NCI-H1930 (cell line): ENCODE results near the gene ANKRD23.
"Not testable (repeated sequence)": the region's sequence is repeated elsewhere in the genome, so short reads cannot be mapped to it uniquely, and the experiment has no call there.

Source experiments
- DNase-seq, 2 experiments: peaks; one replicate each; lab custom pipeline; 2025; lab: John Stamatoyannopoulos, UW

The ANKRD23 gene

GRCh38 chr2:96843538-96844268, at the start of gene ANKRD23:
TSS of gene ANKRD23 (minus strand) at chr2:96844021. CDS start at chr2:96843992, 29 bp downstream.
- no peak for DNase-seq

DNA sequence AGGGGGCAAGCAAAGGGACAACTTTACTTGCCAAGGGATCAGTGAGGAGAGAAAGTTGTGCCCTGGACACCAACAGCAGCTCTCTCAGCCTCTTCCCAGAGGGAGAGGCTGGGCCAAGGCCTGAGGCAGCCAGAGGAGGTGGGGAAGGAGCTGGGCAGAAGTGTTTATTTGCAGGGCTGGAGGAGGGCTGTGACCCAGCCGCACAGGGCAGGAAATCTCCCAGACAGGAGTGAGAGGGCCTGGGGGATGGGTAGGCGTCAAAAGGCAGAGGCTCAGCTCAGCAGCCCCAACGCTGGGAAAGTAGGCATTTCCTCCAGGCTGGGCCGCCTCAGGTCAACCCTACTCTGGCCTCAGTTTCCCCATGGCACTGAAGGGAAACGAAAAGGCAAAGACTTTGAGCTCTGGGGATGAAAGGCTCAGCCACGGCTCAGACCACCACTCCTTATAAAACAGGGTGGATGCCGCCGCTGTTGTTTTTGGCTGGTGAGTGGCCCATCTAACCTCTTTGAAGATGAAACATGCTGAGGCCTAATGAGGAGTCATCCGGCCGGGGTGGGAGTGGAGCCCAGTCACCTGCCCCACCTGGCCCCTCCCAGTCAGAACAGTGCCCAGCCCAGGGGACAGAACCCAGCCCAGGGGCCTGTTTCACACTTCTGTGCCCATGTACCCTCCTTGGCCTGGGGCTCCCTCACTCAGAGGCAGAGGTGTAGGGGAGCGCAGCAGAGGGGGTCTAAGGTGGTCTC, 47.9 kb upstream of the ANKRD23 start:
- DNase-seq, result no peak

DNA sequence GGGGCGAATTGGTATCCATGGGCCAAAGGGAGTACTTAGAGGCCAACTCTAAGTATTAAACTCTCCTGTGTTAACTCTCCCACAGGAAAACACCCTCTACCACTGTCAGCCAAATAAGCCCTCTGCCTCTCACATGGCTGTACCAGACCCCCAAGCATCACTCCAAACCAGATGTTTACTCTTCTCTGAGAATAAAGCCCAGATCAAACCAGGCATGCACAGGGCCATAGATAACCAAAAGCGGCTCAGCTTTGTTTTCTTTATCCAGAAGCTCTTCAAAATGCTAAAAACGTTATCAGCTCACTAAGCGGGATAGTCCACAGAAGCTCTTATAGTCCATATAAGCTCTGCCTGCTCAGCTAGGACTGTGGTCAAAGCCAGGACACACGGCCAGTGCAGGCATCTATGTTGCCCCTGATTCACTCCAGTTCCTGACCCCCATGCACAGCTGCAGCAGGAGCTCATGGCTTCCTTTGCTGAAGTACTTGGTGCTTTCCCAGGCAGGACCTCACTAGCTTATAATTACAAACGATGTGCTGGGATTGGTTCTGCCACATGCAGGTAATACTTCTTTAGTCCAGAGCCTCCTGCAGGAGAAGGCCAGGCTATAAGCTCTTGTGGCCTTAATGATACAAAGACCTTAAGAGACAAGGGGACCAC, 47.0 kb upstream of the ANKRD23 start:
- DNase-seq, result no peak

DNA sequence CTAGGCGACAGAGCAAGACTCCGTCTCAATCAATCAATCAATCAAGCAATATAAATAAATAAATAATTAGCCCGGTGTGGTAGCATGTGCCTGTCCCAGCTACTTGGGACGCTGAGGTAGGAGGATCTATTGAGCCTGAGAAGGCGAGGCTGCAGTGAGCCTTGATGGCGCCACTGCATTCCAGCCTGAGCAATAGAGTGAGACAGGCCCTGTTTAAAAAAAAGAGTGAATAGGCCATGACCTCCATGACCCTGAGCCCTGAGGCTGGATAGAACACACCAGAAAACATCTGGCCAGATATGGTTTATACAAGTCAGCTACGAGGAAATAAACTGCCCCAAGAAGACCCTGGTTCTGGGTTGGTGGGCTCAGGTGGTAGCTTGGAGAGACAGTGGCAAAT, 46.4 kb upstream of the ANKRD23 start:
- no peak for DNase-seq

- DNase-seq, result not testable (repeated sequence)
Observed at GRCh38 chr2:96889502-96889901, 45.7 kb upstream of the ANKRD23 start.

DNA sequence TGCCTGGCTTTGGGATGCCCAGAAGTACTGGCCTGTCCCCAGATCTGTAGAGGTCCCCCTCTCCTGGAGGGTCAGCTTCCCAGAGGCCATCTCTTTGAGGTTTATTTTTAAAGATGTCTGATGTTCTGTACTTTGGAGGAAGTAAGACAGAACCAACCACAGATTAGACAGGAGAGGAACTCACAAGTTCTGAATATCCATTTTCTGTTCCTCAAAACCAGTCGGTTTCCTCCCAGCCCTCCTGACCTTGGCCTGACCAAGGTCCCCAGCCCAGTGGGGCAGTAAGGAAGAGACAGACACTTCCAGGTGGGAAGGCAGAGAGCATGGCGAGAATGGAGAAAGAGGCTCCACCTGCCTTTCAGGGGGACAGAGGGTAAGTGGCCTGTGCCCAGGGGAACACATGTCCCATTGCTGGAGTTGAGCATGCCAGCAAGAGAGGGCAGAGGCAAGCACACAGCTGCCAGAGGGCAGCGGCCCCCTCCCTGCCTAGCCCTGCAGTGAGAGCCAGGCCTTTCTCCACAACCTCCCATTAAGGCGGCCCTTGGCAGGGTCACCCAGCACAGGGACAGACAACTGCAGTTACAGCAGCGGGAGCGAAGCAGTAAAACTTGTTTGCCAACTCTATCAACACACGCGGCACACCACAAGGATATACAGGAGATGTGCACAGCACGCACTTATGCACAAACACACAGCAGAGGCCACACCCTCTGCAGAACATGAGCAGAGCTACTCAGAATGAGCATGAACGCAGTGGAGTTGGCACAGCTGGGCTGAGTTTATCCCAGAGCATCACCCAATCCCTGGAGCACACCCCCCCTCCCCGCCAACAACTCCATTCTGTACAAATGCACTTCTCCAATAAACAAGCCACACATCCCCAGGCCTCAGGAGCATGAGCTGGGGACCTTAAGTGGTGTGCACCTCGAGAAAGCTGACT, 44.5 kb upstream of the ANKRD23 start:
- DNase-seq, result no peak

DNA sequence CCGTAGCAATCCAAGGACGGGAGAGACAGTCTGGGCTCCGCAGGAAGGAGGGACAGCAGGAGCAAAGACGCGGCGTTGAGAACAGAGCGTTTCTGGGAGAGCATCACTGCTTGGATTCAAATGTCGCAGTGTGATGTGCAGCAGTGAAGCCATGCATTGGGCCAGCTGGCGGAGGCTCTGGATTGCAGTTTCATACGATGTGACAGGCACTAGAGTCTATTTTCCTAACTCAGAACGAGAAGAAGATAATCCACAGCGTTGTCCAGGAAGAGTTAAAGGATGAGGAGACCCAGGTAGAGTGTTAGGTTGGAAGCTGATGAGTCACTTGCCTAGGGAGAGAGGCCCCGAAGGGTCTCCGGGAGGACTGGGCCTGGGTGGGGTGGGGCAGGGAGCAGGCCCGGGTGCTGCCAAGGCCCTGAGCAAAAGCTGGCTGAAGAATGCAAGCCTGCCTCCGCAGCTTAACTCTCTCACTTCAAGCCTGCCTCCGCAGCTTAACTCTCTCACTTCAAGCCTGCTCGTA, 43.7 kb upstream of the ANKRD23 start:
- DNase-seq, result no peak

DNA sequence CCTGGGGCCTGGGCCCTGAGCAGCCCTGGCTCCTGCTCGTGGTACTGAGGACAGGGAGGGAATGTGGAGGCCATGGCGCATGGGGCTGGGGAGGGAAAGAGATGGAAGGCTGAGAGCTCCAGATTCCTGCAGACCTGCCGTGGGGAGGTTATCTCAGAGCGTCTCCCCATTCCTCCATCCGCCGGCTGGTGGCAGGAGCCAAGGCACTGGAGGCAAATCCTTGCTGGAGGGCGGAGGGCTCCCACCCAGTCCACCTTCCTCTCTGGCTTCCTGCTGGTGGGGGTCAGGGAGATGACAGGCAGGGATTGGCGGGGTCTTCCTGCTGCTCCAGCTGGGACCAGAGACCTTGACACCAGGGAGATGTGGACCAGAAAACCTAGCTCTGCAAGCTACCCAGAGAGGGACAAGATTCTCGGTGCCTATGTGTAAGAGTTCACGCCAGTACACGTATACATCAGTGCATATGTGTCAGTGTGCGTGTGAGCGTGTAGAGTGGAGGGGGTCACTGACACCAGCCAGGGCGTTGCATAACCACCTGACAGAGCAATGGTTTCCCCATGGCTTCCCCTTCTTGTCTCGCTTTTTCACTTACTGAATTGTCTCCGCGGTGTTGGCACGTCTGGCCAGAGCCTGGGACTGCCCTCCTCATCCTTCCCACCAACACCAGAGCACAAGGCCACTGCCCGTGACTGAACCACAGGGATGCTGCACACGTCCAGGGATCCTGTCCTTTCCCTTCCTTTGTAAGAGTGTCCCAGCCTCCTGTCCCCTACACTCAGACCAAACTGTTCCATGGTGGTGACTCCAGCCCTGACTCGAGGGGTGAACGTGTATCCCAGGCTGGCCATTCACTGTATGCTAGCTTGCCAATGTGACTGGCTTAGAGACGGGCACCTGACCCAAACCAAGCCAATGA, 41.9 kb upstream of the ANKRD23 start:
- DNase-seq, result no peak

- DNase-seq, result no peak
Observed at GRCh38 chr2:96884299-96885094, 40.7 kb upstream of the ANKRD23 start.

DNA sequence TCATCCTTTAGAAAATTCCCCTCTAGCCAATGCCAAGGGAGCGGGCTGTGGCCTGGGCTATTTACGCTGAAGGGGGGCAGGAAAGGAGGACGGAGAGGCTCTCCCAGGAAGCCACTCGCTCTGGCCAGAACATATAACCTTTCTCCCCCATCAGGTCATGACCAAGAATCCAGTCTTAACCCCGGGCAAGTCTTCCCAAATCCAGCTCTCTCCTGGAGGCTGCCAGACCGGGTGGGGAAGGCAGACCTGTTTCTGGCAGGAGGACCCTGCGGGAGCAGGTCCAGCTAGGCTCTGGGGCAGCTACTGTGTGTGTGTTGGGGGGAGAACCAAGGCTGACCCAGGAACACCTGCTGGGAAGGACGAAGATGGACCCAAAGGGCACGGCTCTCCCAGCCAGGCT, 39.5 kb upstream of the ANKRD23 start:
- no peak for DNase-seq

DNA sequence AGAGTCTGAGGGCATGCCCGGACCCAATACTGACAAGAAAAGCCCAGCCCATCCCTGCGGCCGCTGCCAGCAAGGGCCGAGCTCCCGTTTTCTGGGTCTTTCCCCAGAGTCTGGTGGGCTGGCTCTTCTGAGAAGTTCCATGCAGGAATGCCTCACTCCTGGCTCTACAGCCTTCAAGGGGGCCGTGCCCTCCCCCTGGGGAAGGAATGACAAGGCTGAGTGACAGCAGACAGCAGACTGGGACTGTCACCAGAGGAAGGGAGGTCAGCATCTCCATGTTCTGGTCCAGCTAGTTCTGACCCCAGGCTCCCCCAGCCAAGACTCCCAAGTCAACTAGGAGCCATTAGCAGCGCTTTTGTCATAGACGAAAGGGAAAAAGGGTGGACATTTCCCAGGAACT, 39.1 kb upstream of the ANKRD23 start:
- DNase-seq, result no peak

DNA sequence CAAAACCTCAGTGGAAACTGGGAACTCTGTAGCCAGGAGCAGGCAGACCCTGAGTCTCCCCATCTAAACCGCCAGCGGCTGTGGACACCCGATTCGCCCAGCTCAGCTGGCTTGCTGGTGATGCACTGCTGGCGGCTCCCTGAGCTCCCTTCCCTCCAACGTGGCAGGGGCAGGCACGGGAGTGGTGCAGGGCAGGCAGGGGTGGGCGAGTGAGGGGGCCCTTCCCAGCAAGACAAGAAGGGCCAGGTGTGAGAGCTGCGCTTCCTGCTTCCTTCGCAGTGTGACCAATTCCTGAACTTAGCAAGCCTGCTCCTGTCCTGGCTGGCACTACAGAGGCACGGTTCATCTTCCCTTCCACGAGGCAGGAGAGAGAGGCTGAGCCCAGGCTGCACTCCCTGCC, 38.4 kb upstream of the ANKRD23 start:
- DNase-seq, result no peak

DNA sequence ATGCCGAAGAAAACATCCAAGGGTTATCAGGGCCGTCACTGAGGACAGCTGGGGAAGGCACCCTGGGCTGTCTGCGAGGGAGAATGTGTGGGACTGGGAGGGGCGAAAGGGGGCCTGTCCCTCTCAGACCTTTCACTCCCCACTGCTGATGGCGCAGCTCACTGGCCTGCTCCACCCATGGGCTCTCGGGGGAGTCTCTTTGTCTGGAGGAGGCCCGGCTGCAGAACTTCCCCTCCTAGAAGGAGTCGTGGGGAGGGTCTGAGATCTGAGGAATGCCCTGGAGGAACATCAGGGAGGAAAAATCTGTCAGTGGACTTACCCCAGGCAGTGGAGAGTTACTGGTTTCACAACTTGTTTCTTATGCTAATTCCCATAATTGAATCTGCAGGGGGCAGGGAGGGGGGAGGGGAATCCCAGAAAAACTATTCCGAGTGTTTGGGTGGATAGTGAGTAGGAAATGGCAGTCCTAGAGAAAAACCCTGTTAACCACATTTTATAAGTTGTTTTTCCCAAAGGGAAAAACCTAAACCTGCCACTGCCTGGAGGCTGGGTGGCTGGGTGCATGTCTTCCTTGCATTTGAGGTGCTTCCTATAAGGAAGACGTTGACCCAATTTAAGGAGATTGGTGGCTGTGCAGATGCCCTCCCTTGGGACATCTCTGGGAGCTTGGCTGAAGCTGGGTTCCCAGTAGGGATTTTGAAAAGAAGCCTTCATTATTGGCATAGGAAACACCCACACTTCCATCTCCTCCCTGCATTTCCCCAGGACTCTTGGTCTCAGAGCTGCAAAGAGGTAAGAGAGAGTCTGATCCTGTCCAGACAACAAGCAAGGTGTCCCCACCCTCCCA, 37.8 kb upstream of the ANKRD23 start:
- DNase-seq, result no peak

DNA sequence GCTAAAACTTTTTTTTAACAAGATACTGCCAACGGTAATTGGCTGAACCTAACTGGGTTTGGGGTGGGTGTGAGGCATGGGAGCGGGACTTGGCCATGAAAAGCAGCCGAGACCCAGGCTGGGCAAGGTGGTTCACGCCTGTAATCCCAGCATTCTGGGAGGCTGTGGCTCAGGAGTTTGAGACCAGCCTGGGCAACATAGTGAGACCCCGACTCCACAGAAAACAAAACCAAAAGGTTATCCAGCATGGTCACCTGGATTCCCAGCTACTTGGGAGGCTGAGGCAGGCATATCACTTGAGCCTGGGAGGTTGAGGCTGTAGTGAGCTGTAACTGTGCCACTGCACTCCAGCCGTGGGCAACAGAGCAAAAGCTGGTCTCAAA, 37.1 kb upstream of the ANKRD23 start:
- no peak for DNase-seq

DNA sequence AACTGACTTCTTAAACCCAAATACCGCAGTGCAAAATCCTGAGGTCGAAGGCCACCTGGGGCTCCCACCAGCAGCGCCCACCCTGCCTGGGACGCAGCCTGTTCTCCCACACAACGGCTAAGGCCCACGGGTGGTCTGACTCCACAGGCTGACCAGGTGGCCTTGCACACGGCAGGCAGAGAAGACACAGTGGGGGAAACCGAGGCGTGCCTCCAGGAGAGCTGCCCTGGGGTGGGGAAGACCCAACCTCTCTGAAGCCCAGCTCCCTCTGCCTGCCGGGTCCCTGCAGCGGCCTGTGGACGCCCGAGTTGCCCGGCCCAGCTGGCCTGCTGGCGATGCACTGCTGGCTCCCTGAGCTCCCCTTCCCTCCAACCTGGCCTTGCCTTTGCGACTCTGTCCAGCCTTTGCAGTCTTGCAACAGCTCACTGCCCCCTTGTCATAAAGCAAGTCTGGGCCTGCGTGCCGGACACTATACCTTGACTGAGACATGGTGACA, 35.8 kb upstream of the ANKRD23 start:
- no peak for DNase-seq

- no peak for DNase-seq
Observed at GRCh38 chr2:96878796-96879544, 35.1 kb upstream of the ANKRD23 start.

DNA sequence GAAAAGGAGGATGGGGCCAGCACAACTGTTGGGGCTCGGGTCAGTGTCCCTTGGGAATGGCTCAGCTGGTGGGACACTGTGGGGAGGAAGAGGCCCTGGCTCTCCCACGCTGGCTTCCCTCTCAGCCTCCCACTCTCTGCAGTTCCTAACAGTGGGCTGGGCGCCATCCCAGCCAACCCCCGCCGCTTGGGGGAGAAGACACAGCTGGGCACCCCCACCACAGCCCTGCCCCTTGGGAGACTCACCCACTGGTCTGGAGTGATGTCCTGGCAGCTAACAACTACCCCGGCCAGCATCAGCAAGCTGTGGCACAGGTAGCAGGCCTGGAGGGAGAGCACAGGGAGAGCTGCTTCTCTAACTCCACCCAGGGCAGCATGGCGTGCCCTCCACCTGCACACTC, 34.4 kb upstream of the ANKRD23 start:
- DNase-seq, result no peak

DNA sequence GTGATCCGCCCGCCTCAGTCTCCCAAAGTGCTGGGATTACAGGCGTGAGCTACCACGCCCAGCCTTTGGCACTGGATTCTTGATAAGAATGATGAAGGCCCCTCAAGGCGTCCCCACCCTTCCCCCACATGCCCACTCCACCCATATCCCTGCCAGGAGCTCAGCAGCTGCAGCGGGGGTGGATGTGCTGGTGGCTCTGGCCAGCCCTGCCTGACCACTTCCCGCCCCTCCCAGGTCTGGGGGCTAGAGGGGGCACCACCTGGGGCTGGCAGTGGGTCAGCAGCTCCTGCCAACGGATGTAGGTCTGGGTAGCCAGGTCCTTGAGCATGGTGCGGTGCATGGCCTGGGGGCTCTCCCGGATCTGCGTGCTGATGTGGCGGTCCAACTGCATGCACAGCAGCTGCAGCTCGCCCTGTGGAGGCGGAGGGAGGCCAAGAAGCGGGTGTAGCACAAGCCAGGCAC, 33.8 kb upstream of the ANKRD23 start:
- no peak for DNase-seq
